GM21737 (cell line): ENCODE measurements around the gene EFHC1.

Experiments
- ATAC-seq: cut with Tn5 transposase; IDR thresholded peaks from one replicate; pipeline ENCODE4 v1.9.1; 2021; ENCODE audit warnings: mild to moderate bottlenecking, moderate library complexity; ENCODE audit not compliant: unreplicated experiment

EFHC1 gene

DNA sequence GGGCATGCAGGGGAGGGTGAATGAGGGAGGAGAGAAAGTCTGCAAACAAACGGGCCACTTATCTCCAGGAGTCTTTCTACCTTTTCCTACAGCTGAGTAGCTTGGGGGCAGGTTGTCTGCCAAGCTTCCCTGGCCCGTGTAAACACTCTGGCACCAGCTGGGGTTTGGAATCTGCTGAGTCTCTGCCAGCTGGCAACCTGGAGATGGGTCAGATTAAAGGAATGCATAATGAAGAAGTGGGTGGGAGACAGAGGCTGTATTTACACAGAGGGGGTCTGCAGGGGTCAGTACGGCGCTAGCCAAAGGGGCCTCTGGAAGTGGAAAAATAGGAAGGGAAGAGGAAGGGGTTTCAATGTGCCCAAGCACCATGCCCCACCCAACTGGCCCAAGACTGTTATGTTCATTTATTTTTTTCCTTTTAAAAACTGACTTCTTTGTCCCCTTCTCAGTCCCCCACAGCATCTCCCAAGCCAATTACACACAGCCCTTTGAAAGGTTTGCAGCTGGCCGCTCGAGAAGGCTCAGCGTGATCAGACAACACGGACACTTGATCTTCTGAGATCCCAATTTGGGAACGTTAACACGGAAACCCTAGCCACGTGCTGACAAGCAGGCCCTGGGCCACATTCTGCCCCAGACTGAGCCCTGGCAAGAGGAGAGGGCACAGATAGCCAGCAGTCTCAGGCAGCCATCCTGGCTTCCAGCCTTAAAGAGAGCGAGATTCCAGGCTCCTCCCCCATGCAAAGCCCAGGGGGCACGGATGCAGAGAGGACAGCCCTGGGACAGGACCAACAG is 131.5 kb downstream of the EFHC1 start:
- ATAC-seq = no peak

DNA sequence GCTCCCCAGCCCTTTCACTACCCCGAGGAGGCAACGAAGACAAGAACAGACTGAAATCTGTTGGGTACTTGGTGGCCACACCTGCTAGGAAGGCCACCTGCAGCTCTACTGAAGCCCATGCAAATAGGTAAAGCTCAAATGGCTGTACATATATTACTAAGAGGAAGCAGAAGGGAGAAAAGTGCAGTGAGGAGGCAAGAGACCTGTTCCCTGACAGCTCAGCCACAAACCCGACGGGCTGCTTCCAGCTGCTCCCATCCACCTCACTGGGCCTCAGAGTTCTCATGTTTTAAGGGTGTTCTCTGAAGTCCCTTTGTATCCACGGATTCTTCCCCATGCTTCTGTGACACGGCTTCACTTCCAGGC is 132.1 kb downstream of the EFHC1 start:
- peak; percentile 87 for ATAC-seq

GRCh38 chr6:52553158-52553557 is 133.0 kb downstream of the EFHC1 start:
- no peak for ATAC-seq

- ATAC-seq = no peak
These were observed 133.6 kb downstream of the EFHC1 start for GRCh38 chr6:52553719-52554118.

DNA sequence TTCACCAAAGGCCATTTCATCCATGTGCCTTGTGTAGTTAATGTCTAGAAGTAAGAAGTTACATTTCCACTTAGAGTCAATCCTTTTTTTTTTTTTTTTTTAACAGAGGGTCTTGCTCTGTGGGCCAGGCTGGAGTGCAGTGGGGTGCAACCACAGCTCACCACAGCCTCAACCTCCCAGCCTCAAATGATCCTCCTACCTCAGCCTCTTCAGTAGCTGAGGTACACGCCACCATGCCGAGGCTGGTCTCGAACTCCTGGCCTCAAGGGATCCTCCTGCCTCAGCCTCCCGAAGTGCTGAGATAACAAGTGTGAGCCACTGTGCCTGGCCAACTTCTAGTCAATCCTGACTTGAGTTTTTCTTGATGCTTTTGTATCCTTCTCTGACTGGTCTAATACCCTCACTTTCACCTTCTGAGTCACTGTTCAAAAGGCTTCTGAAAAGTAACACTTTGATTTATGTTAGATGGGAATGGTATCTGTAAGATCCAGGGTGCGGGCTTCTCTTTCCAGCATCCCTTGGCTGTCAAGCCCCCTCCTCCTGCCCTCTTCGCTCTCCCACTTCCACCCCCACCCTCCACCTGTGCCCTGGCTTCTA is 134.6 kb downstream of the EFHC1 start:
- no peak for ATAC-seq

DNA sequence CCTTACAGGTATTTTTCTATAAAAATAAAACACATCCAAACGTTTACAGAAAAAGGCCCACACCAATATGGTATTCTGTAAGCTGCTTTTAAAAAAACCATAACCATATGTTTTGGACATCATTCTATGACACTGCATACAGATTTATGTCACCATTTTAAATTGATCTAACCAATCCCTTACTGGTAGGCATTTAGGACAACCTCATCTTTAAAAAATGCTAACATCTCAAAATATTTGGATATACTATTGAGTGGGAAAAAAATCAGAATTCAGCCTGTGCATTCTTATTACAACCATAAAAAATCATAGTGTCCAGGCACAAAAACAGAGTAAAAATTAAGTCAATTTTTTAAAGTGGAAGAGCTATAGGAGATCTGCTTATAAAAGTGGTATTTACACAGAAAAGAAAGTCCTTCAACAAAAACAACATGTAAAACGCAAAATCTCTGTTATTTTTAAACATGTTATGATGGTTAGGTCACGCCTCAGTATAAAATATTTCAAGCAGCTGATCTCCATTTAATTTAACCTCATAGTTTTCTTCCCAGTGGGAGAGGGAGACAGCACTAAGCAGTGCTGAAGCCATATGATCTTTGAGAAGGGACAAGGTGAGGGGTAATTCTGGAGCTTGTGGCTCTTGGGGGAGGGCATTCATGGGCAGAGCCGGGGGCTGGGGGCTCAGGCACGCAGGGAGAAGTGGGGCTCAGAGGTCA is 135.5 kb downstream of the EFHC1 start:
- ATAC-seq = no peak

GRCh38 chr6:52557389-52558265 is 137.5 kb downstream of the EFHC1 start:
- no peak for ATAC-seq

DNA sequence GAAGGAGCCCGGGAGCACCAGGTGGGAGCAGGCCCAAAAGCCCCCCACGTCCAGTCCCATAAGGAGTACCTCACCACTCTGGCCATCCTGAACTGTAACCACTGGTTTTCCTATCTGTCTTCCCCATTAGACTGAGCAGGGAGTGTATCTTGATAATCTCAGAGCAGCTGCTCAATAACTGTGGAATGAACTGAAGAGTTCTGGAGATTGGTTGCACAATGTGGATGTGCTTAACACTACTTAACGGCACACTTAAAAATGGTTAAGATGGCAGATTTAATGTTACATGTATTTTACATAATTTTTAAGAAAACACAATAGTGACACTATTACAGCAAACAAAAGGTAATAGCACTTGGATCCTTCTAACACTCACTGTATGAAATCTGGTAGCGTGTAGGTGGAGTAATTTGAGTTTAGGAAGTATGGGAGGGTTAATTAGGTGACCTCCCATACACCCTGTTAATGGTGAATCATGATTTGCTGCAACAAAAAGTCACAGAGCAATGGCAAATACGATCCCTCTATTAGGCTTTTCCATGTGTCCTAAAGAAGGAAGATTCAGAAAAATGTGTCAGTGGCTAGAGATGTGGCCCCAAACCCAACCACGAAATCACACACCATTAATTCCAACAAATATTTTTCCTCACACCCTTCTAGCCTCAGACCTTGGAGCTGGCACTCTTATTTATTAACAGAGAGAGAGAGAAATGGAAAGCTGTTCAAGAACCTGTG is 138.3 kb downstream of the EFHC1 start:
- ATAC-seq = no peak

DNA sequence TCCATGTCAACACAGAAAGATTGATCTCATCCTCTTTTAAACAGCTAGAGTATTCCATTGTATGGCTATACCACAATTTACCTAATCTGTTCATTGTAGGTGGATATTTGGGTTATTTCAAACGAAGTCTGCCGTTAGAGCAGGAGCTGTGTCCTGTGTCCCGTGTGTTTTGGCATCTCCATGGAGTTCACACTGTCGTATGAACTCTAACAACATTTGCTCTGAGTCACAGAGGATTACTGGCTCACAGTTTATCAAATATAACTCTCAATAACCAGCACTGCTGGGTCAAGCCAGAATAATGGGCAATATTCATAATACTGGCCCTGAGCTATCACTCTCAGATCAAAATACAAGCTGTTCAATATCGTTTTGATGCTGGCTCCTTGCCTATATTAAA is 140.3 kb downstream of the EFHC1 start:
- ATAC-seq = no peak

- ATAC-seq = no peak
These were observed 142.8 kb downstream of the EFHC1 start for GRCh38 chr6:52562911-52563310.

GRCh38 chr6:52564856-52565255 is 144.7 kb downstream of the EFHC1 start:
- ATAC-seq = no peak

GRCh38 chr6:52566201-52566600 is 146.1 kb downstream of the EFHC1 start:
- peak; percentile 82 for ATAC-seq

GRCh38 chr6:52566853-52567279 is 146.7 kb downstream of the EFHC1 start:
- ATAC-seq = no peak

DNA sequence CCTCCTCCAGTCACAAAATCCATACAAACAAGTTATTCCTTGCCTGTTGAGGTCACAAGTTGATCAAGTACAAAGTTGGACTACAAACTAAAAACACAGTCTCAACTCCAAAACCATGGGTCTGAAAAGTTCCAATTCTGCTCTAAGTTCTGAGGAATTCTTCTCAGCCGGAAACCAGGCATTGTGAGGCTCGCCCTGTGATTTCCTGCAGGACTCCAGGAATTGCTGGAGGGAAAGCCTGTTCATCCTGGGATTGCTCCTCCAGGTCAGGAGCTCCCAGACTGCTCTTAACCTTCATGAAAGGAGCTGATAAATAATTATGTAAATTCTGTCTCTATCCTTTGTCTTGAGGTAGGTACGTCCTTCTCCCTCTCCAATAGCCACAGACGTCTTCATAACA is 148.2 kb downstream of the EFHC1 start:
- ATAC-seq = no peak

DNA sequence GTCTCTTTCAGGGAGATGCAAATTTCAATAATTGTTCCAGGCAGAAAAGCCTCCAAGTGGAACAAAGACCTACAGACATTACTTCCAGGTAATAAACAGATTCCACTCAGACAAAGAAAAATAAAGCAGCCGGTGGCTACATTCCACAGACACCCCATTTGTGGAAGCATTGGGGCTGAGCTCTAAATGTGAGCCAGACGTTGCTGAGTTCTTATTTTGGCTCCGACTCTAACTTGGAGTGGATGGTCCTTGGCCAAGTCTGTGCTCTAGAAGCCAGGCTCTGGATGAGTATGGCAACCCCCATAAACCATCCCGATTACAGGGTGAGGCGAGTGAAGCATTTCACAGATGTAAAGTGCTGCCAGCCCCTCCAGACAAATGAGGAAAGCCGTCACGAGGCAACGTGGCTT is 150.2 kb downstream of the EFHC1 start:
- no peak for ATAC-seq

GRCh38 chr6:52571099-52571755 is 151.1 kb downstream of the EFHC1 start:
- no peak for ATAC-seq

GRCh38 chr6:52572536-52572935 is 152.4 kb downstream of the EFHC1 start:
- no peak for ATAC-seq

DNA sequence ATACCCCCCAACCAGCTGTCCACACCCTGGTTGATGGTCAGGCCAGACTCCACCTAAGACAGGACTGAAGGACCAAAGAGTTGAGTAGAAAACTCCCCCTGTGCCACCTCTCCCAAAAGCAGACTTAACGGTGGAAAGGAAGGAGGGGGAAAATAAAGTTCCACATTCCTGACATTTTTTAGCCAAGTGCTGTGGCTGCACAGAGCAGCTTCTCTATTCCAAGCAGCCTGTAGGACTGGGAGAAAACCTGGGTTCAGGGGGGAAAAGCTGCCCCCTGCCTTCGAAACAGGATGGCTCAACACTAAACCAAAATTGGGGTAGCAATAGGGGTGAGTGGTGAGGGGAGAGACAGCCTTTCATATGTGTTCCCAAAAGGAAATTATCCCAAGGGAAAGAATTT is 153.2 kb downstream of the EFHC1 start:
- no peak for ATAC-seq
